IPS DF 6.9 (cell line): ENCODE results near the gene PERM1.
"Not testable (repeated sequence)": the region's sequence is repeated elsewhere in the genome, so short reads cannot be mapped to it uniquely, and the experiment has no call there.

ENCODE experiments used
- DNase-seq: peaks from one replicate; pipeline ENCODE4 v3.0.0-alpha.2; 2013; ENCODE audit warnings: low read depth, low spot score
- H3K27ac ChIP-seq: one replicate; pipeline ENCODE4 v1.5.1; 2013; ENCODE audit warnings: low read length, control low read depth
- H3K27me3 ChIP-seq: 2 replicates; pipeline ENCODE4 v1.6.1; 2013; ENCODE audit warnings: mild to moderate bottlenecking, low read length; ENCODE audit not compliant: control insufficient read depth, insufficient read depth
- H3K36me3 ChIP-seq: 2 replicates; pipeline ENCODE4 v1.6.1; 2013; ENCODE audit warnings: low read length; ENCODE audit not compliant: control insufficient read depth, insufficient read depth
- H3K4me1 ChIP-seq: 2 replicates; pipeline ENCODE4 v1.6.1; 2013; ENCODE audit warnings: low read length; ENCODE audit not compliant: control insufficient read depth, insufficient read depth
- H3K4me3 ChIP-seq: 2 replicates; pipeline ENCODE4 v1.5.1; 2013; ENCODE audit warnings: mild to moderate bottlenecking, low read length
- H3K9me3 ChIP-seq: 2 replicates; pipeline ENCODE4 v1.6.1; 2013; ENCODE audit warnings: low read length, inconsistent platforms; ENCODE audit not compliant: control insufficient read depth, insufficient read depth
- WGBS: extraction: QIAGEN DNeasy Blood & Tissue Kit; methylation state at CpG from one replicate; pipeline ENCODE4 v1.1.7; 2013; ENCODE audit warnings: mixed read lengths, missing lambda C conversion rate; ENCODE audit not compliant: insufficient read length, insufficient coverage; 5-methylcytosine and 5-hydroxymethylcytosine counted together

Gene PERM1

GRCh38 chr1:952201-952600 lies 29.7 kb downstream of the PERM1 start:
- no peak for DNase-seq
- Histone ChIP-seq H3K36me3 (peaks cover 67% of the 10 kb centered on the region), H3K4me1 (no peaks in the 10 kb centered on the region), H3K27me3 (no peaks in the 10 kb centered on the region), H3K9me3 (no peaks in the 10 kb centered on the region), H3K4me3 (no peak overlapping the region), H3K27ac (no peak overlapping the region)
- no CpG with 5 or more reads among the region's 15 CpGs for WGBS

- no peaks in the 10 kb centered on the region for H3K9me3 ChIP-seq
- no peak for DNase-seq
- H3K27ac ChIP-seq: no peak overlapping the region
- no CpG with 5 or more reads among the region's 6 CpGs for WGBS
- H3K27me3 ChIP-seq: no peaks in the 10 kb centered on the region
- no peak overlapping the region for H3K4me3 ChIP-seq
- H3K36me3 ChIP-seq: peaks cover 64% of the 10 kb centered on the region
- no peaks in the 10 kb centered on the region for H3K4me1 ChIP-seq
These were observed 30.5 kb downstream of the PERM1 start for GRCh38 chr1:951364-951763.

GRCh38 chr1:950881-951280 lies 31.0 kb downstream of the PERM1 start:
- Histone ChIP-seq H3K9me3 (no peaks in the 10 kb centered on the region), H3K36me3 (peaks cover 64% of the 10 kb centered on the region), H3K27ac (no peak overlapping the region), H3K4me1 (no peaks in the 10 kb centered on the region), H3K27me3 (no peaks in the 10 kb centered on the region), H3K4me3 (no peak overlapping the region)
- WGBS: no CpG with 5 or more reads among the region's 23 CpGs
- DNase-seq: no peak

- H3K4me1 ChIP-seq: no peaks in the 10 kb centered on the region
- no peaks in the 10 kb centered on the region for H3K9me3 ChIP-seq
- no peaks in the 10 kb centered on the region for H3K27me3 ChIP-seq
- H3K36me3 ChIP-seq: peaks cover 62% of the 10 kb centered on the region
- DNase-seq: no peak
- no peak overlapping the region for H3K4me3 ChIP-seq
- no peak overlapping the region for H3K27ac ChIP-seq
- WGBS: no CpG with 5 or more reads among the region's 9 CpGs
These were observed 31.6 kb downstream of the PERM1 start for GRCh38 chr1:950268-950667.

- Histone ChIP-seq H3K9me3 (no peaks in the 10 kb centered on the region), H3K4me1 (peaks cover 3% of the 10 kb centered on the region; the same call in 1 of the 2 replicates), H3K27me3 (peaks cover under 1% of the 10 kb centered on the region; the same call in 1 of the 2 replicates), H3K36me3 (peaks cover 47% of the 10 kb centered on the region), H3K4me3 (no peak overlapping the region), H3K27ac (no peak overlapping the region)
- no CpG with 5 or more reads among the region's 15 CpGs for WGBS
- no peak for DNase-seq
These were observed 33.9 kb downstream of the PERM1 start for GRCh38 chr1:947958-948357.

GRCh38 chr1:946811-947210 lies 35.1 kb downstream of the PERM1 start:
- H3K27me3 ChIP-seq, DNase-seq, H3K27ac ChIP-seq, H3K4me3 ChIP-seq, H3K9me3 ChIP-seq, H3K4me1 ChIP-seq: not testable (repeated sequence)
- peaks cover 35% of the 10 kb centered on the region for H3K36me3 ChIP-seq
- WGBS: no CpG with 5 or more reads among the region's 13 CpGs

GRCh38 chr1:945688-946556 lies 36.0 kb downstream of the PERM1 start:
- H3K27ac ChIP-seq: no peak overlapping the region
- H3K36me3 ChIP-seq: peaks cover 33% of the 10 kb centered on the region
- WGBS: no CpG with 5 or more reads among the region's 29 CpGs
- no peak overlapping the region for H3K4me3 ChIP-seq
- peaks cover 7% of the 10 kb centered on the region for H3K4me1 ChIP-seq
- no peaks in the 10 kb centered on the region for H3K9me3 ChIP-seq
- DNase-seq: no peak
- peaks cover 10% of the 10 kb centered on the region; the same call in 1 of the 2 replicates for H3K27me3 ChIP-seq

- WGBS: no CpG with 5 or more reads among the region's 28 CpGs
- Histone ChIP-seq H3K4me3 (no peak overlapping the region), H3K27ac (no peak overlapping the region), H3K36me3 (peaks cover 24% of the 10 kb centered on the region; the same call in 1 of the 2 replicates), H3K27me3 (peaks cover 21% of the 10 kb centered on the region; the same call in 1 of the 2 replicates), H3K9me3 (no peaks in the 10 kb centered on the region), H3K4me1 (peaks cover 12% of the 10 kb centered on the region)
- no peak for DNase-seq
These were observed 37.3 kb downstream of the PERM1 start for GRCh38 chr1:944341-945325.

- H3K4me1 ChIP-seq: peaks cover 12% of the 10 kb centered on the region
- no peaks in the 10 kb centered on the region for H3K9me3 ChIP-seq
- peaks cover 29% of the 10 kb centered on the region for H3K27me3 ChIP-seq
- DNase-seq: no peak
- no CpG with 5 or more reads among the region's 27 CpGs for WGBS
- H3K36me3 ChIP-seq: peaks cover 22% of the 10 kb centered on the region; the same call in 1 of the 2 replicates
- no peak overlapping the region for H3K27ac ChIP-seq
- no peak overlapping the region for H3K4me3 ChIP-seq
These were observed 38.1 kb downstream of the PERM1 start for GRCh38 chr1:943545-944340.
